ENCODE results near the gene NXN.

NXN gene

GRCh38 chr17:979539-980405 is at the start of gene NXN:
TSS of gene NXN (minus strand) at chr17:979776.
- H3K4me3 Mint-ChIP-seq = peak within 1 kb of the TSS; percentile 74
- peaks cover 15% of the 10 kb centered on the region for H3K4me1 Mint-ChIP-seq
- H3K27me3 Mint-ChIP-seq = peaks cover 27% of the 10 kb centered on the region
- H3K27ac Mint-ChIP-seq = no peak within 1 kb of the TSS
- H3K36me3 Mint-ChIP-seq = no peaks in the 10 kb centered on the region
- no peaks in the 10 kb centered on the region for H3K9me3 Mint-ChIP-seq

GRCh38 chr17:1027044-1027443 is 47.5 kb upstream of the NXN start:
- Mint-ChIP-seq H3K9me3 (no peaks in the 10 kb centered on the region), H3K27ac (no peak overlapping the region), H3K4me3 (no peak overlapping the region), H3K4me1 (no peaks in the 10 kb centered on the region), H3K27me3 (no peaks in the 10 kb centered on the region), H3K36me3 (no peaks in the 10 kb centered on the region)

GRCh38 chr17:1026599-1026975 is 47.0 kb upstream of the NXN start:
- H3K4me3 Mint-ChIP-seq = no peak overlapping the region
- H3K36me3 Mint-ChIP-seq = no peaks in the 10 kb centered on the region
- no peak overlapping the region for H3K27ac Mint-ChIP-seq
- H3K4me1 Mint-ChIP-seq = no peaks in the 10 kb centered on the region
- no peaks in the 10 kb centered on the region for H3K9me3 Mint-ChIP-seq
- no peaks in the 10 kb centered on the region for H3K27me3 Mint-ChIP-seq

- Mint-ChIP-seq H3K27ac (no peak overlapping the region), H3K4me1 (no peaks in the 10 kb centered on the region), H3K9me3 (no peaks in the 10 kb centered on the region), H3K4me3 (no peak overlapping the region), H3K27me3 (no peaks in the 10 kb centered on the region), H3K36me3 (no peaks in the 10 kb centered on the region)
Observed at GRCh38 chr17:1025733-1026598, 46.4 kb upstream of the NXN start.

GRCh38 chr17:1024076-1024475 is 44.5 kb upstream of the NXN start:
- Mint-ChIP-seq H3K27me3 (no peaks in the 10 kb centered on the region), H3K4me3 (no peak overlapping the region), H3K4me1 (no peaks in the 10 kb centered on the region), H3K27ac (no peak overlapping the region), H3K36me3 (no peaks in the 10 kb centered on the region), H3K9me3 (no peaks in the 10 kb centered on the region)

GRCh38 chr17:1022278-1023024 is 42.9 kb upstream of the NXN start:
- H3K36me3 Mint-ChIP-seq = no peaks in the 10 kb centered on the region
- H3K4me1 Mint-ChIP-seq = no peaks in the 10 kb centered on the region
- H3K4me3 Mint-ChIP-seq = no peak overlapping the region
- H3K9me3 Mint-ChIP-seq = no peaks in the 10 kb centered on the region
- H3K27me3 Mint-ChIP-seq = no peaks in the 10 kb centered on the region
- no peak overlapping the region for H3K27ac Mint-ChIP-seq

GRCh38 chr17:1021147-1021546 is 41.6 kb upstream of the NXN start:
- Mint-ChIP-seq H3K36me3 (no peaks in the 10 kb centered on the region), H3K27ac (no peak overlapping the region), H3K4me3 (no peak overlapping the region), H3K9me3 (no peaks in the 10 kb centered on the region), H3K4me1 (no peaks in the 10 kb centered on the region), H3K27me3 (no peaks in the 10 kb centered on the region)

- no peaks in the 10 kb centered on the region for H3K27me3 Mint-ChIP-seq
- H3K4me3 Mint-ChIP-seq = no peak overlapping the region
- H3K27ac Mint-ChIP-seq = peak overlapping the region; percentile 70
- H3K9me3 Mint-ChIP-seq = no peaks in the 10 kb centered on the region
- no peaks in the 10 kb centered on the region for H3K36me3 Mint-ChIP-seq
- H3K4me1 Mint-ChIP-seq = no peaks in the 10 kb centered on the region
Observed at GRCh38 chr17:1019451-1019850, 39.9 kb upstream of the NXN start.

- H3K4me3 Mint-ChIP-seq = no peak overlapping the region
- H3K4me1 Mint-ChIP-seq = no peaks in the 10 kb centered on the region
- no peaks in the 10 kb centered on the region for H3K9me3 Mint-ChIP-seq
- H3K27me3 Mint-ChIP-seq = no peaks in the 10 kb centered on the region
- H3K36me3 Mint-ChIP-seq = no peaks in the 10 kb centered on the region
- no peak overlapping the region for H3K27ac Mint-ChIP-seq
Observed at GRCh38 chr17:1018547-1018946, 39.0 kb upstream of the NXN start.

- no peaks in the 10 kb centered on the region for H3K4me1 Mint-ChIP-seq
- no peaks in the 10 kb centered on the region for H3K27me3 Mint-ChIP-seq
- H3K4me3 Mint-ChIP-seq = no peak overlapping the region
- no peak overlapping the region for H3K27ac Mint-ChIP-seq
- no peaks in the 10 kb centered on the region for H3K36me3 Mint-ChIP-seq
- no peaks in the 10 kb centered on the region for H3K9me3 Mint-ChIP-seq
Observed at GRCh38 chr17:1013729-1014090, 34.1 kb upstream of the NXN start.

GRCh38 chr17:1012823-1013728 is 33.5 kb upstream of the NXN start:
- Mint-ChIP-seq H3K4me1 (no peaks in the 10 kb centered on the region), H3K36me3 (no peaks in the 10 kb centered on the region), H3K9me3 (no peaks in the 10 kb centered on the region), H3K27me3 (no peaks in the 10 kb centered on the region), H3K4me3 (no peak overlapping the region), H3K27ac (no peak overlapping the region)

GRCh38 chr17:1011760-1012735 is 32.5 kb upstream of the NXN start:
- H3K4me1 Mint-ChIP-seq = no peaks in the 10 kb centered on the region
- H3K27ac Mint-ChIP-seq = no peak overlapping the region
- no peaks in the 10 kb centered on the region for H3K36me3 Mint-ChIP-seq

GRCh38 chr17:1011138-1011537 is 31.6 kb upstream of the NXN start:
- no peaks in the 10 kb centered on the region for H3K27me3 Mint-ChIP-seq
- H3K9me3 Mint-ChIP-seq = no peaks in the 10 kb centered on the region
- H3K27ac Mint-ChIP-seq = no peak overlapping the region
- H3K4me1 Mint-ChIP-seq = no peaks in the 10 kb centered on the region
- no peaks in the 10 kb centered on the region for H3K36me3 Mint-ChIP-seq
- H3K4me3 Mint-ChIP-seq = no peak overlapping the region

More at GRCh38 chr17:1011760-1012735, 32.5 kb upstream of the NXN start:
- no peak overlapping the region for H3K4me3 Mint-ChIP-seq
- H3K9me3 Mint-ChIP-seq = no peaks in the 10 kb centered on the region
- no peaks in the 10 kb centered on the region for H3K27me3 Mint-ChIP-seq

- Mint-ChIP-seq H3K27ac (no peak overlapping the region), H3K4me1 (peaks cover 2% of the 10 kb centered on the region)
Observed at GRCh38 chr17:1010586-1010985, 31.0 kb upstream of the NXN start.

More at GRCh38 chr17:1010586-1010985, 31.0 kb upstream of the NXN start:
- H3K9me3 Mint-ChIP-seq = no peaks in the 10 kb centered on the region
- H3K36me3 Mint-ChIP-seq = peaks cover under 1% of the 10 kb centered on the region
- H3K27me3 Mint-ChIP-seq = no peaks in the 10 kb centered on the region
- H3K4me3 Mint-ChIP-seq = no peak overlapping the region
